ENCODE measurements around the gene MCRIP2. TPM values are rescaled to one million over a fixed set of nuclear protein-coding genes. Genes with fewer than 3 reads are reported as not detected.

Gene MCRIP2
- total RNA-seq, 1 donor from 2014 or later: 181 TPM

- peak overlapping the region; percentile 87 for H3K4me3 ChIP-seq
Observed at GRCh38 chr16:640614-641013, 1.0 kb upstream of the MCRIP2 start.

GRCh38 chr16:642189-643049 lies 791 bp downstream of the MCRIP2 start:
- Histone ChIP-seq H3K27ac (replicated peaks) (peak overlapping the region; percentile 97), H3K9me3 (replicated peaks) (no peaks in the 10 kb centered on the region), H3K27me3 (ENCODE audit: low read depth) (no peaks in the 10 kb centered on the region), H3K4me1 (peaks cover 74% of the 10 kb centered on the region), H3K36me3 (peaks cover 7% of the 10 kb centered on the region), H3K4me3 (peak overlapping the region; percentile 87)
- no peak for TF ChIP-seq CTCF (IDR thresholded peaks at IDR 0.05; ENCODE audit: borderline replicate concordance)
- intact Hi-C loops (cut with micrococcal nuclease): no loop called here
- DNase-seq: peak; percentile 67

More at GRCh38 chr16:640614-641013, 1.0 kb upstream of the MCRIP2 start:
- TF ChIP-seq CTCF (IDR thresholded peaks at IDR 0.05; ENCODE audit: borderline replicate concordance): no peak
- DNase-seq: no peak
- Histone ChIP-seq H3K4me1 (peaks cover 68% of the 10 kb centered on the region), H3K9me3 (replicated peaks) (no peaks in the 10 kb centered on the region), H3K36me3 (peaks cover 7% of the 10 kb centered on the region), H3K27me3 (ENCODE audit: low read depth) (no peaks in the 10 kb centered on the region), H3K27ac (replicated peaks) (peak overlapping the region; percentile 97)
- intact Hi-C loops (cut with micrococcal nuclease): no loop called here

- peak overlapping the region; percentile 97 for H3K27ac ChIP-seq (replicated peaks)
- TF ChIP-seq CTCF (IDR thresholded peaks at IDR 0.05; ENCODE audit: borderline replicate concordance): no peak
- H3K27me3 ChIP-seq (ENCODE audit: low read depth): no peaks in the 10 kb centered on the region
- peaks cover 7% of the 10 kb centered on the region for H3K36me3 ChIP-seq
- no peaks in the 10 kb centered on the region for H3K9me3 ChIP-seq (replicated peaks)
- H3K4me1 ChIP-seq: peaks cover 74% of the 10 kb centered on the region
- peak overlapping the region; percentile 87 for H3K4me3 ChIP-seq
- intact Hi-C loops (cut with micrococcal nuclease): no loop called here
- no peak for DNase-seq
Observed at GRCh38 chr16:643050-643368, 1.4 kb downstream of the MCRIP2 start.

- DNase-seq: no peak
- peaks cover 7% of the 10 kb centered on the region for H3K36me3 ChIP-seq
- no peak for TF ChIP-seq CTCF (IDR thresholded peaks at IDR 0.05; ENCODE audit: borderline replicate concordance)
- H3K27ac ChIP-seq (replicated peaks): peak overlapping the region; percentile 97
- H3K9me3 ChIP-seq (replicated peaks): no peaks in the 10 kb centered on the region
- peaks cover 80% of the 10 kb centered on the region for H3K4me1 ChIP-seq
- H3K27me3 ChIP-seq (ENCODE audit: low read depth): no peaks in the 10 kb centered on the region
- intact Hi-C loops (cut with micrococcal nuclease): no loop called here
- peak overlapping the region; percentile 87 for H3K4me3 ChIP-seq
Observed at GRCh38 chr16:644556-644955, 2.9 kb downstream of the MCRIP2 start.

- intact Hi-C loops (cut with micrococcal nuclease): no loop called here
- peaks cover 89% of the 10 kb centered on the region for H3K4me1 ChIP-seq
- peak overlapping the region; percentile 97 for H3K27ac ChIP-seq (replicated peaks)
- H3K9me3 ChIP-seq (replicated peaks): no peaks in the 10 kb centered on the region
- TF ChIP-seq CTCF (IDR thresholded peaks at IDR 0.05; ENCODE audit: borderline replicate concordance): no peak
- DNase-seq: peak; percentile 79
- peaks cover 7% of the 10 kb centered on the region for H3K36me3 ChIP-seq
- peak overlapping the region; percentile 87 for H3K4me3 ChIP-seq
- H3K27me3 ChIP-seq (ENCODE audit: low read depth): no peaks in the 10 kb centered on the region
Observed at GRCh38 chr16:645852-646678, 4.4 kb downstream of the MCRIP2 start.

Data from left ventricle myocardium inferior (tissue), 1 donor.